Kidney epithelial cell (primary cell): ENCODE measurements around the gene RBP7. TPM values are rescaled to one million over a fixed set of nuclear protein-coding genes. Genes with fewer than 3 reads are reported as not detected.

Experiments used
- DNase-seq: peaks from one replicate; pipeline ENCODE4 v3.0.0-alpha.2; 2010; ENCODE audit warnings: low read depth
- H3K27me3 ChIP-seq: 2 replicates; pipeline ENCODE4 v1.6.0; 2011; ENCODE audit warnings: low read length; ENCODE audit not compliant: control insufficient read depth, insufficient read depth
- H3K36me3 ChIP-seq: 2 replicates; pipeline ENCODE4 v1.5.1; 2011; ENCODE audit warnings: low read length; ENCODE audit not compliant: control insufficient read depth, insufficient read depth
- H3K4me3 ChIP-seq: 2 replicates; pipeline ENCODE4 v1.5.1; 2011; ENCODE audit warnings: low read depth, mild to moderate bottlenecking, control low read depth, low read length
- total RNA-seq: library from RNA; depleted of rRNA; stranded (reverse); fragments of >200 nt; gene quantifications from 2 replicates; pipeline ENCODE4 v1.2.3, GENCODE V29; 2015
- TF ChIP-seq, protein P1 (sequence below): IDR thresholded peaks from 2 replicates; pipeline ENCODE4 v1.5.1; 2011; ENCODE audit warnings: mild to moderate bottlenecking, moderate library complexity, low read length, control low read depth, inconsistent platforms; ENCODE audit not compliant: insufficient read depth, poor library complexity, severe bottlenecking

RBP7 gene
- total RNA-seq, 1 donor from 2014 or later: 14.8 TPM

DNA sequence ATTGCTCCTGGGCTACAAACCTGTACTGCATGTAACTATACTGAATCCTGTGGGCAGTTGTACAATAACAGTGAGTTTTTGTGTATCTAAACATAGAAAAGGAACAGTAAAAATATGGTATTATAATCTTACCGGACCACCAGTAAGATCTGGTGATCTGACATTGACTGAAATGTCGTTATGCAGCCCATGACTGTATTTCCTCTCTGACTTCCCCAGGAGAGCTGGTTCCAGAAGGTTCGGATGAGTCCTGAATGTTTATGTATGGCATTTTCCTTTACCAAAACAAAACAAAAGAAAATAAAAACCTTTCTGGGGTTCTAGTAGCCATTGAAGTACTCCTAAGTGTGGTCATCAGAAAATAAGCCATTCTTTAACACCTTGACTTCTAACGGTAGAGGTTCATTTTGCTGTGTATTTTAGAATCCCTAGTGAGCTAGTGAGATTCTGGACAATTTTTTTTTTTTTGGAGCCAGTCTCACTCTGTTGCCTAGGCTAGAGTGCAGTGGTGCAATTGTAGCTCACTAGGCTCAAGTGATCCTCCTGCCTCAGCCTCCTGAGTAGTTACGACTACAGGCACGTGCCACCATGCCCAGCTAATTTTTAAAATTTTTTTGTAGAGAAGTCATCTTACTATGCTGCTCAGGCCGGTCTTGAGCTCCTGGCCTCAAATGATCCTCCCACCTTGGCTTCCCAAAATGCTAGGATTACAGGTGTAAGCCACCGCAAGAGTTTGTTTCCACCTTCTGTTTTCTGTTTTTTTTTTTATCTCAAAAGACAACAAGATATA, 63.5 kb downstream of the RBP7 start:
- no peak overlapping the region for H3K4me3 ChIP-seq
- TF ChIP-seq, protein P1, sequence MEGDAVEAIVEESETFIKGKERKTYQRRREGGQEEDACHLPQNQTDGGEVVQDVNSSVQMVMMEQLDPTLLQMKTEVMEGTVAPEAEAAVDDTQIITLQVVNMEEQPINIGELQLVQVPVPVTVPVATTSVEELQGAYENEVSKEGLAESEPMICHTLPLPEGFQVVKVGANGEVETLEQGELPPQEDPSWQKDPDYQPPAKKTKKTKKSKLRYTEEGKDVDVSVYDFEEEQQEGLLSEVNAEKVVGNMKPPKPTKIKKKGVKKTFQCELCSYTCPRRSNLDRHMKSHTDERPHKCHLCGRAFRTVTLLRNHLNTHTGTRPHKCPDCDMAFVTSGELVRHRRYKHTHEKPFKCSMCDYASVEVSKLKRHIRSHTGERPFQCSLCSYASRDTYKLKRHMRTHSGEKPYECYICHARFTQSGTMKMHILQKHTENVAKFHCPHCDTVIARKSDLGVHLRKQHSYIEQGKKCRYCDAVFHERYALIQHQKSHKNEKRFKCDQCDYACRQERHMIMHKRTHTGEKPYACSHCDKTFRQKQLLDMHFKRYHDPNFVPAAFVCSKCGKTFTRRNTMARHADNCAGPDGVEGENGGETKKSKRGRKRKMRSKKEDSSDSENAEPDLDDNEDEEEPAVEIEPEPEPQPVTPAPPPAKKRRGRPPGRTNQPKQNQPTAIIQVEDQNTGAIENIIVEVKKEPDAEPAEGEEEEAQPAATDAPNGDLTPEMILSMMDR: no peak
- DNase-seq: no peak
- H3K27me3 ChIP-seq: no peaks in the 10 kb centered on the region
- H3K36me3 ChIP-seq: no peaks in the 10 kb centered on the region

DNA sequence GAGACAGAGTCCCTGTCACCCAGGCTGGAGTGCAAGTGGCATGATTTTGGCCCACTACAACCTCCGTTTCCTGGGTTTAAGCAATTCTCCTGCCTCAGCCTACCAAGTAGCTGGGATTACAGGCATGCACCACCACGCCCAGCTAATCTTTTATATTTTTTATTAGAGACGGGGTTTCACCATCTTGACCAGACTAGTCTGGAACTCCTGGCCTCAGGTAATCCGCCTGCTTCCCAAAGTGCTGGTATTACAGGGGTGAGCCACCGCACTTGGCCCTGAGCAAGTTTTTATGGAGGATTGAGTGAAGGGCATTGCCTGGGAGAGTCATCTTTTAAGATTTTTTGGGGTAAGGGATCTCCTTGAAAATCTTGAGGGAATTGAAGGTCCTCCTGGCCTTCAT, 64.2 kb downstream of the RBP7 start:
- no peak for DNase-seq
- TF ChIP-seq, protein P1: no peak
- H3K27me3 ChIP-seq: no peaks in the 10 kb centered on the region
- no peak overlapping the region for H3K4me3 ChIP-seq
- no peaks in the 10 kb centered on the region for H3K36me3 ChIP-seq

DNA sequence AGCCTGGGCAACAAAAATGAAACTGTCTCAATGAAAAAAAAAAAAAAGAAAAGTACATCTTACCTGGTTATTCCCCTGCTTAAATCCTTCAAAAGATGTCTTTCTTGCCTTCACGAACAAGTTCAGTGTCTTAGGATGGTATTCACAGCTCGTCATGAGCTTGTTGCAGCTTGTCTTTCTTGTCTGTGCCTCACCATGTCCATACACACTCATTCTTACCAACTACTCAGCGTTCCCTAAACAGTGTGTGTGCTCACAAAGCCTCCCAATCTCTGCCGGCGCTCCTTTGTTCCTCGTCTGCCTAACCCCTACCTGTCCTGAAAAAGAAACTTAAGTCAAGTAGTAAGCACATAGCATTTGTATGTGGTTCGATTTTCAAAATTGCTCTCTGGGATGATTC, 66.8 kb downstream of the RBP7 start:
- no peak overlapping the region for H3K4me3 ChIP-seq
- DNase-seq: no peak
- TF ChIP-seq, protein P1: no peak
- no peaks in the 10 kb centered on the region for H3K27me3 ChIP-seq
- H3K36me3 ChIP-seq: no peaks in the 10 kb centered on the region

DNA sequence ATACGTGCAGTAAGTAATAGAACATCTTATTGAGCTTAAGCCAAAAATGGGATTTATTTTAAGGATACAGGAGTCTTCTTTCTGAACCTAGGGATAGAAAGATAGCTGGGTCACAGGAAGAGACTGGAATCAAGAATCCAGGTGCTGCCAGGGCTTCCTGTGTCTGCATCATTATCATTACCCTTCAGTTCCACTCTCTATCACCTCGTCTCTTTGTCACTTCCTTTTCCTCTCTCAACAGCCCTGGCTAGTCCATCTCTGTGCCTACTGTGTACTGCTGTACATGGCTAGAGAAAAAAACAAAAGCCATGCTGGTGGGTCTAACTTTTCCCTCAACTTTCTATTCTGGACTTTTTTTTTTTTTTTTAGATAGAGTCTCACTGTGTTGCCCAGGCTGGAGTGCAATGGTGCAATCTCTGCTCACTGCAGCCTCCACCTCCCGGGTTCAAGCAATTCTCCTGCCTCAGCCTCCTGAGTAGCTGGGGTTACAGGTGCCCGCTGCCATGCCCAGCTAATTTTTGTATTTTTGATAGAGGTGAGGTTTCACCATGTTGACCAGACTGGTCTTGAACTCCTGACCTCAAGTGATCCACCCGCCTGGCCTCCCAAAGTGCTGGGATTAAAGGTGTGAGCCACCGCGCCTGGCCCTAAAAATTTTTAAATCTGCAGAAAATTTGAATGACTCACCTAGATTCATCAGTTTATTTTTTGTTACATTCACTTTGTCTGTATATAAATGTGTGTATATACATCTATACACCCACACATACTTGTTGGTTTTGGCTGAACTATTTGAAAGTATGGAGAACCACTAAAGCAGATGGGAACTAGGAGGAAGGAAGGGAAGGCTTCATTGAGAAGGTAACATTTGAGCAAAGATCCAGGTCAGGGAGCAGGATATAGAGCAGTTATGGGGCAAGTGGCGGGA, 67.7 kb downstream of the RBP7 start:
- Histone ChIP-seq H3K27me3 (no peaks in the 10 kb centered on the region), H3K36me3 (no peaks in the 10 kb centered on the region), H3K4me3 (no peak overlapping the region)
- TF ChIP-seq, protein P1: no peak
- DNase-seq: no peak

DNA sequence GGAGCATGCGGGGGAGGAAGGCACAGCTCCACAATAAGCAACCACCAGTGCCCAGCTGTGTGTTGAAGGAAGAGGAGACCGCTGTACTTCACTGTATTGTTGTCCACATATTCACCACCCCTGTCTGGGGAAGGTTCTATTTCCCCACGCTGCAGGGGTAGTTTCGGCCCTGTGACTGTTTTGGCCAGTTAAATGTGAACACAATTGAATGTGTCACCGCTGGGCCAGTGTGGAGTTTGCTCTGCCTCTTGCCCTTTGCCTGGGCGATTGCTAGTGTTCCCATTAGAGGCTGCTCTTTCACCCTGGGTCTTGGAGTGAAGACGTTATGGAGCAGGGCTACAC, 68.3 kb downstream of the RBP7 start:
- Histone ChIP-seq H3K36me3 (no peaks in the 10 kb centered on the region), H3K27me3 (no peaks in the 10 kb centered on the region), H3K4me3 (no peak overlapping the region)
- no peak for DNase-seq
- TF ChIP-seq, protein P1: no peak

Other genes with a start within 250 kb of the RBP7 start
- 115 TPM in 2 replicates for gene CLSTN1, start 173.3 kb upstream of the RBP7 start, total RNA-seq
- gene CTNNBIP1, start 87.0 kb upstream of the RBP7 start, total RNA-seq: 27.4 and 28.6 TPM in 2 replicates
- 33.6 and 34.4 TPM in 2 replicates for gene LZIC, start 53.8 kb upstream of the RBP7 start, total RNA-seq
- 7.6 and 8.9 TPM in 2 replicates for gene NMNAT1, start 53.8 kb upstream of the RBP7 start, total RNA-seq
- 45.0 and 47.1 TPM in 2 replicates for gene UBE4B, start 35.7 kb downstream of the RBP7 start, total RNA-seq
- 33.5 and 33.9 TPM in 2 replicates for gene KIF1B, start 213.3 kb downstream of the RBP7 start, total RNA-seq